ENCODE results near the gene RRP1B.
A peak's percentile ranks its signal among the peaks of the same experiment; 100 is the strongest.
"Not testable (repeated sequence)": the region's sequence is repeated elsewhere in the genome, so short reads cannot be mapped to it uniquely, and the experiment has no call there.

Gene RRP1B

GRCh38 chr21:43646550-43647260 is 12.7 kb upstream of the RRP1B start:
- peaks cover 13% of the 10 kb centered on the region; the same call in 1 of the 2 replicates for H3F3A ChIP-seq (ENCODE audit: insufficient read depth, low read length)
- H3K4me1 ChIP-seq (ENCODE audit: low read length), result peaks cover 17% of the 10 kb centered on the region
- H3K4me3 ChIP-seq (ENCODE audit: low read length), result peak overlapping the region; percentile 35
- no peaks in the 10 kb centered on the region for H3K36me3 ChIP-seq (replicated peaks; ENCODE audit: insufficient read depth, low read length)
- no peaks in the 10 kb centered on the region for H3K9me3 ChIP-seq (replicated peaks; ENCODE audit: insufficient read depth, low read length)
- TF ChIP-seq, protein P1, sequence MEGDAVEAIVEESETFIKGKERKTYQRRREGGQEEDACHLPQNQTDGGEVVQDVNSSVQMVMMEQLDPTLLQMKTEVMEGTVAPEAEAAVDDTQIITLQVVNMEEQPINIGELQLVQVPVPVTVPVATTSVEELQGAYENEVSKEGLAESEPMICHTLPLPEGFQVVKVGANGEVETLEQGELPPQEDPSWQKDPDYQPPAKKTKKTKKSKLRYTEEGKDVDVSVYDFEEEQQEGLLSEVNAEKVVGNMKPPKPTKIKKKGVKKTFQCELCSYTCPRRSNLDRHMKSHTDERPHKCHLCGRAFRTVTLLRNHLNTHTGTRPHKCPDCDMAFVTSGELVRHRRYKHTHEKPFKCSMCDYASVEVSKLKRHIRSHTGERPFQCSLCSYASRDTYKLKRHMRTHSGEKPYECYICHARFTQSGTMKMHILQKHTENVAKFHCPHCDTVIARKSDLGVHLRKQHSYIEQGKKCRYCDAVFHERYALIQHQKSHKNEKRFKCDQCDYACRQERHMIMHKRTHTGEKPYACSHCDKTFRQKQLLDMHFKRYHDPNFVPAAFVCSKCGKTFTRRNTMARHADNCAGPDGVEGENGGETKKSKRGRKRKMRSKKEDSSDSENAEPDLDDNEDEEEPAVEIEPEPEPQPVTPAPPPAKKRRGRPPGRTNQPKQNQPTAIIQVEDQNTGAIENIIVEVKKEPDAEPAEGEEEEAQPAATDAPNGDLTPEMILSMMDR (IDR thresholded peaks at IDR 0.05; ENCODE audit: low read length), result peak; percentile 100
- TF ChIP-seq EZH2phosphoT487 (IDR thresholded peaks at IDR 0.05; ENCODE audit: low read length), result no peak
- H4K20me1 ChIP-seq (ENCODE audit: insufficient read depth, low read length), result no peaks in the 10 kb centered on the region
- H3K27ac ChIP-seq (ENCODE audit: low read length), result no peak overlapping the region
- H3K79me2 ChIP-seq (ENCODE audit: low read length), result no peaks in the 10 kb centered on the region
- no peaks in the 10 kb centered on the region for H3K9me2 ChIP-seq (replicated peaks; ENCODE audit: insufficient read depth, low read length)
- H2AFZ ChIP-seq (ENCODE audit: low read length), result no peak overlapping the region
- H3K27me3 ChIP-seq (replicated peaks; ENCODE audit: insufficient read depth, low read length), result no peaks in the 10 kb centered on the region
- H3K4me2 ChIP-seq (ENCODE audit: low read depth, low read length), result peak overlapping the region; percentile 47
- DNase-seq, result peak; percentile 93
- H3K9ac ChIP-seq (ENCODE audit: low read length), result peak overlapping the region; percentile 13; the same call in 1 of the 2 replicates

DNA sequence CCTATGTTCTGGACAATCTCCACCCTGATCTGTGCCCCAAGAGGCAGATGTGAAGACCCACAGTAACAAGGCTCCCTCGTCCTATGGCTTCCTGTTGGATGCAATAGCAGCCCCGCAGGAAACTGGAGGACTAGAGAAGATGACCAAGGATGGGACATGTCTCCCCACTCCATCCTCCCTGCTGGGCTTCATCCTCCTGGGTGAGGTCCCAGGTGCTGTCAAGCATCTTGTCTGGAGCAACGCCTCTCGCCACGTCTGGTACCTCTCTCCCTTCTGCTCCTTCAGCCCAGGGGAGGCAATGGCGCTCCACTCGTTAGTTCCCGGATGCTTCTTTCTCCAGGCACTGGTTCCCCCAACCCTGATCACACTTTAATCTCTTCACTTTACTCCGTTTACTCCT is 11.2 kb upstream of the RRP1B start:
- no peaks in the 10 kb centered on the region for H3K9me2 ChIP-seq (replicated peaks; ENCODE audit: insufficient read depth, low read length)
- TF ChIP-seq, protein P1 (IDR thresholded peaks at IDR 0.05; ENCODE audit: low read length), result no peak
- no peak for TF ChIP-seq EZH2phosphoT487 (IDR thresholded peaks at IDR 0.05; ENCODE audit: low read length)
- no peak for TF ChIP-seq EZH2 (optimal IDR thresholded peaks at IDR 0.05; ENCODE audit: low read depth, low read length)
- H3K27me3 ChIP-seq (replicated peaks; ENCODE audit: insufficient read depth, low read length), result no peaks in the 10 kb centered on the region
- H3K9me3 ChIP-seq (replicated peaks; ENCODE audit: insufficient read depth, low read length), result no peaks in the 10 kb centered on the region
- DNase-seq, result no peak
- no peaks in the 10 kb centered on the region for H4K20me1 ChIP-seq (ENCODE audit: insufficient read depth, low read length)
- H3K9ac ChIP-seq (ENCODE audit: low read length), result no peak overlapping the region
- H3K36me3 ChIP-seq (replicated peaks; ENCODE audit: insufficient read depth, low read length), result no peaks in the 10 kb centered on the region
- H3K4me3 ChIP-seq (ENCODE audit: low read length), result no peak overlapping the region
- peaks cover 17% of the 10 kb centered on the region for H3K4me1 ChIP-seq (ENCODE audit: low read length)
- H2AFZ ChIP-seq (ENCODE audit: low read length), result no peak overlapping the region
- no peak overlapping the region for H3K4me2 ChIP-seq (ENCODE audit: low read depth, low read length)
- H3K79me2 ChIP-seq (ENCODE audit: low read length), result no peaks in the 10 kb centered on the region
- H3F3A ChIP-seq (ENCODE audit: insufficient read depth, low read length), result peaks cover 13% of the 10 kb centered on the region; the same call in 1 of the 2 replicates
- H3K27ac ChIP-seq (ENCODE audit: low read length), result no peak overlapping the region

DNA sequence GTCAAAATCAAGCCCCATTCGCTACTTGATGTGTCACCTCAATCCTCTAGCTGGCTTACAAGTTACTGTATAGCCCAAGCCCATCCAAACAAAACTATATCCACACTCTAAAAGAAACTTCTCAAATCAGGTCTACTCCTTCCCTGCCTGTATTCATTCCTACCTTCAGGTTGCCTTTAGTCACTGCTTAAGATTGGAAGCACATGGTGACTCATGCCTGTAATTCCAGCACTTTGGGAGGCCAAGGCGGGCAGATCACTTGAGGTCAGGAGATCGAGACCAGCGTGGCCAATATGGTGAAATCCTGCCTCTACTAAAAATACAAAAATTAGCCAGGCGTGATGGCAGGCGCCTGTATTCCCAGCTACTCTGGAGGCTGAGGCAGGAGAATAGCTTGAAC is 7.4 kb upstream of the RRP1B start:
- H3K79me2 ChIP-seq (ENCODE audit: low read length); DNase-seq; H3F3A ChIP-seq (ENCODE audit: insufficient read depth, low read length); H4K20me1 ChIP-seq (ENCODE audit: insufficient read depth, low read length); H3K9me3 ChIP-seq (replicated peaks; ENCODE audit: insufficient read depth, low read length); H3K4me1 ChIP-seq (ENCODE audit: low read length); H3K27ac ChIP-seq (ENCODE audit: low read length); H3K36me3 ChIP-seq (replicated peaks; ENCODE audit: insufficient read depth, low read length); H2AFZ ChIP-seq (ENCODE audit: low read length); H3K27me3 ChIP-seq (replicated peaks; ENCODE audit: insufficient read depth, low read length); H3K4me3 ChIP-seq (ENCODE audit: low read length); H3K9ac ChIP-seq (ENCODE audit: low read length); H3K9me2 ChIP-seq (replicated peaks; ENCODE audit: insufficient read depth, low read length); H3K4me2 ChIP-seq (ENCODE audit: low read depth, low read length): not testable (repeated sequence)

DNA sequence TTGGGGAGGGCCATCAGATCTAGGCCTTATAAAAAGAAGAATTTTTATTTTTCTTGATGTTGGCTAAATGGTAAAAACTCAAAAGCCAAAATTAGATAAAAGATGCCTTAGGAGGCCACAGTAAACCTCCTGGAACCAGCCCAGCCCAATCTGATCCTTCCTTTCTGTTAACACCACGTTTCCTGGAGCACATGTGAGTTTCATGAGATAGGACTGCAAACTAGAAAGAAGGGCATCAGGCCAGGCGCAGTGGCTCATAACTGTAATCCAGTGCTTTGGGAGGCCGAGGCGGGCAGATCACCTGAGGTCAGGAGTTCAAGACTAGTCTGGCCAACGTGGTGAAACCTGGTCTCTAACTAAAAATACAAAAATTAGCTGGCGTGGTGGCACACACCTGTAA is 6.7 kb upstream of the RRP1B start:
- H3K4me2 ChIP-seq (ENCODE audit: low read depth, low read length), result no peak overlapping the region
- H3K27me3 ChIP-seq (replicated peaks; ENCODE audit: insufficient read depth, low read length), result no peaks in the 10 kb centered on the region
- H3K79me2 ChIP-seq (ENCODE audit: low read length), result no peaks in the 10 kb centered on the region
- no peaks in the 10 kb centered on the region for H3K36me3 ChIP-seq (replicated peaks; ENCODE audit: insufficient read depth, low read length)
- H3K27ac ChIP-seq (ENCODE audit: low read length), result no peak overlapping the region
- H3K9me3 ChIP-seq (replicated peaks; ENCODE audit: insufficient read depth, low read length), result no peaks in the 10 kb centered on the region
- no peak overlapping the region for H2AFZ ChIP-seq (ENCODE audit: low read length)
- no peak overlapping the region for H3K9ac ChIP-seq (ENCODE audit: low read length)
- H3F3A ChIP-seq (ENCODE audit: insufficient read depth, low read length), result 0 out of 2 replicates have a peak, but pooled peaks cover 5% of the 10 kb centered on the region
- H3K9me2 ChIP-seq (replicated peaks; ENCODE audit: insufficient read depth, low read length), result no peaks in the 10 kb centered on the region
- no peak for DNase-seq
- TF ChIP-seq, protein P1 (IDR thresholded peaks at IDR 0.05; ENCODE audit: low read length), result no peak
- TF ChIP-seq EZH2phosphoT487 (IDR thresholded peaks at IDR 0.05; ENCODE audit: low read length) (no peak), EZH2 (optimal IDR thresholded peaks at IDR 0.05; ENCODE audit: low read depth, low read length) (no peak)
- H3K4me3 ChIP-seq (ENCODE audit: low read length), result no peak overlapping the region
- no peaks in the 10 kb centered on the region for H4K20me1 ChIP-seq (ENCODE audit: insufficient read depth, low read length)
- H3K4me1 ChIP-seq (ENCODE audit: low read length), result no peaks in the 10 kb centered on the region
